ENCODE results near the gene CEP68. TPM values are rescaled to one million over a fixed set of nuclear protein-coding genes. Genes with fewer than 3 reads are reported as not detected.

The CEP68 gene
- polyA plus RNA-seq, 3 donors: 28.0 to 31.3 (median 29.2) TPM

Other genes starting within 250 kb of the CEP68 start
- gene SLC1A4, start 67.0 kb upstream of the CEP68 start, polyA plus RNA-seq (ENCODE audit: insufficient read length in 3 of 3): 10 to 100 TPM in 1 of 3 donors, 1 to 10 TPM in 2; 7.3 to 10.3 (median 8.1) TPM
- 100 to 1,000 TPM; 229 to 277 (median 254) TPM for gene RAB1A, start 73.7 kb downstream of the CEP68 start, polyA plus RNA-seq (ENCODE audit: insufficient read length in 3 of 3)
- gene ACTR2, start 171.4 kb downstream of the CEP68 start, polyA plus RNA-seq (ENCODE audit: insufficient read length in 3 of 3): 100 to 1,000 TPM; 175 to 209 (median 185) TPM